Glomerular visceral epithelial cell (primary cell): ENCODE data around the gene LEMD2.
"Not testable (repeated sequence)": the region's sequence is repeated elsewhere in the genome, so short reads cannot be mapped to it uniquely, and the experiment has no call there.

Source experiments
- DNase-seq: peaks from one replicate; pipeline ENCODE4 v3.0.0-alpha.2; 2016; ENCODE audit errors: extremely low spot score

LEMD2 gene

DNA sequence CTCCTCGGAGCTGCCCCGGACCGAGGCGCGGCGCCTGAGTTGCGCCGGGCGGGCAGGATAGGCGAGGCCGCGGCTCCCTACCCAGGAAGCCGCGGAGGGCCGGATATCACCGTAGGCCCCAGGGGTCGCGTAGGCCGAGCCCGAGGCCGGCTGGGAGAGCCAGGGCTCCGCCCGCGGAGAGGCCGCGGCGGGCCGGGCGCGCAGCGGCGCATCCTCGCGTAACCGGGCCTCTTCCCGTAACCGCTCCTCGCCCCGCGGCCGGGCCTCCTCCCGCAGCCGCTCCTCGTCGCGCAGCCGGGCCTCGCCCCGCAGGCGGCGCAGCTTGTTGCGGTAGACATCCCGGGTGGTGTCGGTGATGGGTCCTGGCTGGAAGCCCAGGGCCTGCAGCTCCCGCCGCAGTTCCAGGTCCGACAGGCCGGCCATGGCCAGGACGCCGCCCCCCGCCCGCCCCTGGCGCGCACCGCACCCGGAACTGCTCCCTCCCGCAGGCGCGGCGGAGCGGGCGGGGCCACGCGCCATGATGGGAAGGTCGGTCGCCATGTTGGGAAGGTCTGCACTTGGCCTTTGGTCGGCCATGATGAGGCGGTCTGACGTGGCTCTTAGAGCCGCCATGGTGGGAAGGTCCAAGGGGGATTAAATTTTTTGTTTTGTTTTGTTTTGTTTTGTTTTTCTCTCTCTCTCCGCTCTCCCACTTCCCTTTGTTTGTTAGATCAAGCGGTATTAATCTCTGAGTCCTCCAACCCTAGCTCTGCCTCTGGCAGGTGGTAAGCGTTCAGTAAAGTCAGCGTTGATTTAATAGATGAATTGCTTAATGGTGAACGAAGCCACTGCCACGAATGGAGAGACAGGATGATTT lies at the start of gene LEMD2:
Gene LEMD2 (minus strand): TSS at position 437 of the 856 bp plus-strand sequence. CDS start 14 bp downstream, at position 423.
- DNase-seq, result peak; percentile 93

DNA sequence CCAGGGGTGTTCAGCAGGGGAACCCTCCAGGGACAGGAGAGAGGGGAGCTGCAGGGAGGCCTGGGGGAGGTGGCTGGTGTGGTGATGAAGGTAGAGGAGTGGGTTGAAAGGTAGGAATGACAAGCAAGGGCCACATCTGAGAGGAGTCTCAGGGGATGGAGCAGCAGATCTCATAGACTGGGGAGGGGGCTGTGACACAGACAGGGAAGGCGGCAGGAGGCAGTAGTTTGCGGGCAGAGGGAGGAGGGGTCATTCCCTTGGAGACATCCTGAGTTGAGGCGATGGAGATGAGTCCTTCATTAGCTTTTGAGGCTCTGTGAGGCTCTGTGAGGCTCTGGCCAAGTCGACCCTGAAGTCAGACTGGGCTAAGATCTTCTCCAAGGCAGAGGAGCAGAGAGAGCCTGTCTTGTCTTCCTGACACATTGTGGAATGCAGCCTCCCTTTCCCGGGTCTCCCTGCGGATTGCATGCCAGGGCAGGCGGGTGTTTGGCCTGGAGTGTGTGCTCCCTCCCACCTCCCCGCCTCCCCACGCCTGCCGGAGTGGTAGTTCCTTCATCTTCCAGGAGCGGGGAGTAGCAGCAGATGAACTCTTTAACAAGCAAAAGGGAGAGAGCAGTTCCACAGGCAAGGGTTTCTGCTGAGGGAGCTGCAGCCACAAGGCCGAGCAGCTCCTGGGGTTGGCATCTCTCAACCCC lies 49.2 kb upstream of the LEMD2 start:
- peak; percentile 59 for DNase-seq

DNA sequence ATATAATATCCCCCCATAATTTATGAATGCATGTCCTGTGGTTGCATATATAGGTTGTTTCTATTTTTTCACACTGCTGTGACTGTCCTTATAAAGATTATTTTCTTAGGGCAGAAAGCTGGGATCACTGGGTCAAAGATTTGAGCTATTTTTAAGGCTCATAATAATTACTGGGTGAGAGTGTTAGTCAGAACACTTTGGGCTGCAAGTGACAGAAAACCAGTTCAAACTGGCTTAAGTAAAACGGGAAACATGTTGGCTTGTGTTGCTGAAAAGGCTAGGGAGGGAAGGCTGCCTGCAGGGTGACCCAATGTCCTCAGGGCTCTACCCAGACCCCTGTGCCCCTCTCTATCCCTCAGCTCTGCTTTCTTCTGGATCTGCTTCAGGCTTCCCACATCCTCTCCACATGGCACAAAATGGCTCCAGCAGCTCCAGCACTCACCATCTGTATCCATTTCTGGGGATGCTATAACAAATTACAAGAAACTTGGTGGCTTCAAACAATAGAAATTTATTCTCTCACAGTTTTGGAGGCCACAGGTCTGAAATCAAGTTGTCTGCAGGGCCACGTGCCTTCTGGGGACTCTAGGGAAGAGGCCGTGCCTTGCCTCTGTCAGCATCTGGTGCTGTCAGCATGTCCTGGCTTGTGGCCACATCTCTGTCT lies 48.0 kb upstream of the LEMD2 start:
- DNase-seq, result no peak

DNA sequence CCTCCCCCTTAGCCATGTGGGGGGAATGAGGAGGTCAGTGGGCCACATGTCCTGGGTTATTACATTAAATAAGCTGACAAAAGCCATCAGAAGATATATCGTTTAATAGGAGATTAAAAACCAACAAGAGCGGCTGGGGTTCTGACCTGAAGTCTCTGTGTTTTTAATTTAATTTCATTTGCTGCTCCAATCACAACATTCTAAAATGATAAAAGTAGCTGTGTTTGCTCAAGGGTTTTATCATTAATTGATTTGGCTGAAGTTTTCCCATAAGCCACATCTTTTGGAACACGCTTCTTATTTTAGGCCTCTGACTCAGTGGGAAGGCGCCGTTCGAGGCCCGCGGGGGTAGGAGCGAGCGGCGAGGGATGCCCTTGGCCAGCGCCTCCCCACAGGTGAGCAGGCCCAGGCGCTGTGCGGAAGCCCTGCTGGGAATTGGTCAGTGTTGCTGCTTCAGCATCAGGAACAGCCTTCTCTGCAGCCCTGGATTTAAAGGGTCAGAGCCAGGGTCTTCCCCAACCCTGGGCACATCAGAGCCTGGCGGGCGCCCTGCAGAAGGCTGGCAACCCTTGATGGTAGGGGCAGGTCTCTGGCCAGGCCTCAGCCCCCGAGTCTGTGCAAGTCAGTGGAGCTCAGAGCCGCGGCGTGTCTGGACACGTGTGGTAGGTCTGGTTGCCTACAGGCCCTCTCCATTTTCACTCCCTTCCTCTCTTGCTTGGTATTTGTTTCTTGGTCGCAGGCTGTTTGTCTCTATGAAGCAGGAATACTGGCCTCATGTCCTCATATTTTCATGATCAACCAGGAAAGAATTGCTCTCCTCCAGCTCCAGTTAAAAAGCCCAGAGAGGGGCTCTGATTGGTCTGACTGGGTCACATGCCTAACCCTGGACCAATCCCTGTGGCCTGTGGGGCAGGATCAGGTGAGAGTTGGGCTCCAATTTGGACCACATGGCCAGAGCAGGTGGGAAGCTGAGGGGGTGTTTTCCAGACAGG lies 45.8 kb upstream of the LEMD2 start:
- no peak for DNase-seq

DNA sequence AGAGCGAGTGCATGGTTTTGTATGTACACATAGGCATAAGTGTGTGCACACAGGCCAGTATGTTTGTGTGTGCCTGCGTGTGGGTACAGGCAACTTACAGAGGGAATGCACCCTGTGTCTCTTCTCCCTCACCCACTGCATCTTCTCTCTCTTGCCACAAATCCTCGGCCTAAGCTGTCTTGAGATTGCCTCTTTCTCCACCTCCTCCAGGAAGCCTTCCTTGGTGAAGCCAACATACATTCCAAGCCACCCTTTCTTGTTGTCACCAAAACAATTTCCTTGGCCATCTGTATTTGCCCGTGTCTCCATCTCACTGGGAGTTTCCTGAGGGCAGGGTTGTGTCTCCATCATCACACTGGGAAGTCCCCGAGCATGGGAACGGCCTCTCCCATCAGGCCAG lies 44.7 kb upstream of the LEMD2 start:
- no peak for DNase-seq

DNA sequence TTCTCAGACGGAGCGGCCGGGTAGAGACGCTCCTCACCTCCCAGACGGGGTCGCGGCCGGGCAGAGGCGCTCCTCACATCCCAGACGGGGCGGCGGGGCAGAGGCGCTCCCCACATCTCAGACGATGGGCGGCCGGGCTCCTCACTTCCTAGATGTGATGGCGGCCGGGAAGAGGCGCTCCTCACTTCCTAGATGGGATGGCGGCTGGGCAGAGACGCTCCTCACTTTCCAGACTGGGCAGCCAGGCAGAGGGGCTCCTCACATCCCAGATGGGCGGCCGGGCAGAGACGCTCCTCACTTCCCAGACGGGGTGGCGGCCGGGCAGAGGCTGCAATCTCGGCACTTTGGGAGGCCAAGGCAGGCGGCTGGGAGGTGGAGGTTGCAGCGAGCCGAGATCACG lies 43.9 kb upstream of the LEMD2 start:
- DNase-seq, result not testable (repeated sequence)

DNA sequence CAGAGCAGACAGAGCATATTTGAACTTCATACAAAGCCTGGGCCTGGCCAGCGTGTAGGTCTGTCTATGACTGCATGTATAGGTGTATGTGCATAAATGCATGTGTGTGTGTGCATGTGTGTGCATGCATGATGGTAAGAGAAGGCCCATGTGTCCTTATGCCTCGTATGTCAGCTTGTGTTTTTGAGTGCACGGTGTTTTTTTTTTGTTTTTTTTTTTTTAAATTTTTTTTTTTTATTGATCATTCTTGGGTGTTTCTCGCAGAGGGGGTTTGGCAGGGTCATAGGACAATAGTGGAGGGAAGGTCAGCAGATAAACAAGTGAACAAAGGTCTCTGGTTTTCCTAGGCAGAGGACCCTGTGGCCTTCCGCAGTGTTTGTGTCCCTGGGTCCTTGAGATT lies 42.8 kb upstream of the LEMD2 start:
- DNase-seq, result not testable (repeated sequence)

DNA sequence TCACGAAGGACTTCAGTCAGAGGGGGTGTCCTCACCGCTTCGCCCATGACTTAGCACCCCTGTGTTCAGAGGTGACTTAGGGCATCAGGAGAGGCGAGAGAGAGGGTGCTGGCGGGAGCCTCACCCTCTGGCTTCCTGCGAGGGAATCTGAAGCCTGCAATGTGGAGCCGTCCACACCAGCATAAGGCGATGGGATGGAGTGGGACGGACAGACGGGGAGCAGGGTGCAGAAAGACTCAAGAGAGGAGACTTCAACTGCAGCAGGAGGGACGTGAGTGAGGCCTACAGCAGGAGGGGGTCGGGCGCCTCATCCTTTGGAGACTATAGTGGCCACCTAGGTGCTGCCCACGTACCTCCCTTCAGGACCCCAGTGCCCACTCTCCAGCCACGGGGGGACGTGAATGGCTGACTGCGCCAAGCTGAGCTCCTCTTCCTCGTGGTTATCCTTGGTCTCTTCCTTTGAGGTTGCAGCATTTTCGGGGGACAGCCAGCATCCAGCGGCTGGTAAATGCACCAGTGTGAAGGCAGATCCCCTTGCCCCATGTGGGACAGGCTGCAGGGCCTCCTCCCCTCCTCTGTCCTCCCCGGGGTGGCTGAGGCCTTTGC lies 41.8 kb upstream of the LEMD2 start:
- DNase-seq, result no peak

DNA sequence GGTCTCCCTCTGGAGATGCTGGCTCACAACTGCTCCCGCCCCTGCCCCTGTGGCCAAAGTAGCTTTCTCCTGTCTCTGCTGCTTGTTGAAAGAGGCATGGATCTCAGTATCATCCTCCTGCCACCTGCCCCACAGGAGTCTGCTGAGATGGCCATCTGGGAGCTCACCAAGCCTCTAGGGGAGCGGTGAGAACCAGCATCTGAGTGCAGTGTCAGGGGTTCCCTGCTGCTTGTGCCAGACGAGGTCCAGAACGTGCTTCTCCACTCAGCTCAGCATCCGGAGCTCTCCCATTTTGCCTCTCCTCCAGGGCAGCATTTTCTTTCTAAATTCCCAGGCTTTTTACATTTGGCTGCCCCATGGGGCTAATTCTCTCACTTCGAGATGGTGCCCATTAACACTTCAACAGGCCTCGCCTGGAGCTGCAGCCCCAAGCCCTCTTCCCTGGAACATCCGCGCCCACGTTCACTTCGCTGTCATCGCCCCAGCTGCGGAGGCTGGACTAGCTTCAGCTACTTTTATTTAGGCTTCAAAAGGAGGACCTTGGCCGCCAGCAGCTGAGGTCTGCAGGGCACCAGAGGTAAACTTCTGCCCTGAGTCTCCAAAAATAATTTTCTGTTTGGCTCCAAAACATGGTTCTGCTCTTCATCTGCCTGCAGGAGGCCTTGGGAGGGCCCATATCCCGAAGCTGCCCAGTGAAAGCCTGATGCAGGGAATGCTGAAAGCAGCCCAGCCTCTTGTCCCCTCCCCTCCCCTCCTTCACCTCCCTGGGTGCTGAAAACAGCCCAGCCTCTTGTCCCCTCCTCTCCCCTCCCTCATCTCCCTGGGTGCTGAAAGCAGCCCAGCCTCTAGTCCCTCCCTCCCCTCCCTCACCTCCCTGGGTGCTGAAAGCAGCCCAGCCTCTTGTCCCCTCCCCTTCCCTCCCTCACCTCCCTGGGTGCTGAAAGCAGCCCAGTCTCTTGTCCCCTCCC lies 40.1 kb upstream of the LEMD2 start:
- no peak for DNase-seq

DNA sequence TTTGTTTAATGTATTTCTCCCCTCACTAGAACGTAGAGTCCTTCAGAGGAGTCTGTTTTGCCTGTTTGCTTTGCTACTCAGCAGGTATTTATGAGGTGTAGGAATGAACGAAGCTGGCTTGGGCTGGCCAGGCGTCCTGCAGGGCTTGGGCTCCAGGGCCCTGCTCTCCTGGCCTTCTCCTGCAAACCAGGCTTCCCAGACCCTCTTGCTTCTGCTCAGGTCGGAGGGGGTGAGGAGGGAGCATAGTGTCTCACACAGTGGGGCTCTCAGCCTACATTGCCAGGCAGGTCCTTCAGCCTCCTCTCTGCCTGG lies 39.5 kb upstream of the LEMD2 start:
- DNase-seq, result no peak

DNA sequence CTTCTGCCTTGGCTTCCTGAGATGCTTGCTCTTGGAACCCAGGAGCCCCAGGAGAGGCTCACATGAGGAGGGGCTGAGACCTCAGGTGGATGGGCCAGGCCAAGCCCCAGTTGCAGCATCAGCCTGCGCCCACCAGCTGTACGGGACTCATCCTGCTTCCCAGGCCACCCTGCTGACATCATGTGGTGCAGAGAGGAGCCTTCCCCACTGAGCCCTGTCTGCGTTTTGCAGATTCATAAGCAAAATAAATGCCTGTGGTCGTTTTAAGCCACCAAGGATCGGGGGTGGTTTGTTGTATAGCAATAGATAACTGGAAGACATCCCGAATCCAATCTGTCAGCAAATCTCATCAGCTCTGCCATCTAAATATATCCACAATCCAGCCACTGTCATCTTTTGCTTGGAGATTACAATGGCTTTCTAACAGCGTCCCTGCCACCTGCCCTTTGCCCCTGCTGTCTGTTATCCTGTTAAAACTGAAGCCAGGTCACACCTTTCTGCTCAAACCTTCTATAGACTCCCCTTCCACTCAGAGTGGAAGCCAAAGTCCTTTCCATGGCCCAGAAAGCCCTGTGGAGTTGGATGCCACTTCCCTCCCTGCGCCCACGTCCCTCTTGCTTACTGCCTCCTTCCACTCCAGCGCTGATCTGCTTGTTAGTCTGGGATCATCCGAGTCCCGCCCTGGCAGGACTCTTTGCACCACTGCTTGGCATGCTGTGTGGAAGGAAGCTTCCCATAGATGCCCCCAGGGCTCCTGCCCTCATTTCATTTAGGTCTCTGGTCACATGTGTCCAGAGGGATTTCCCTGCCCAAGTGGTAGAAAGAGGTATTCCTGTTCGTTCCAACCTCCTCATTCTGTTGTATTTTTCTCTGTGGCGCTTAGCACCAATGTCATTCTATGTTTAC lies 38.9 kb upstream of the LEMD2 start:
- no peak for DNase-seq

DNA sequence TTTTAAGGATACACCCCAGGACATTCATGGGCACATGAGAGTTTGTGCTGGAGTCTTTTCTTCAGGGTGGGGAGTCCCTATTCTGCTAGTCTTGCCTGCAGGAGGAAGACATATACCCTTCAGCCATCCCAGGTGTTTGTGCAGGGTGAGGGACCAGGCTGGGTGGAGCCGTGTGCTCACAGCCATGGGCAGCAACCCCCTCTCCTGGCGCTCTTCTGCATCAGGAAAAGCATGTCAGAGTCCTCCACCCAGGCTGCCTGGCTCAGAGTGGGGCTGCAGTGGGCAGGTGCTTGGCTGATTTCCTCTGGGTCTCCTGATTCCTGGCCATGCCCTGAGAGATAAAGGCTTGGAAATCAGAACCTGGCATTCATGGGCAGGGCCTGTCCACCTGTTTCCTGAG lies 37.6 kb upstream of the LEMD2 start:
- DNase-seq, result no peak

DNA sequence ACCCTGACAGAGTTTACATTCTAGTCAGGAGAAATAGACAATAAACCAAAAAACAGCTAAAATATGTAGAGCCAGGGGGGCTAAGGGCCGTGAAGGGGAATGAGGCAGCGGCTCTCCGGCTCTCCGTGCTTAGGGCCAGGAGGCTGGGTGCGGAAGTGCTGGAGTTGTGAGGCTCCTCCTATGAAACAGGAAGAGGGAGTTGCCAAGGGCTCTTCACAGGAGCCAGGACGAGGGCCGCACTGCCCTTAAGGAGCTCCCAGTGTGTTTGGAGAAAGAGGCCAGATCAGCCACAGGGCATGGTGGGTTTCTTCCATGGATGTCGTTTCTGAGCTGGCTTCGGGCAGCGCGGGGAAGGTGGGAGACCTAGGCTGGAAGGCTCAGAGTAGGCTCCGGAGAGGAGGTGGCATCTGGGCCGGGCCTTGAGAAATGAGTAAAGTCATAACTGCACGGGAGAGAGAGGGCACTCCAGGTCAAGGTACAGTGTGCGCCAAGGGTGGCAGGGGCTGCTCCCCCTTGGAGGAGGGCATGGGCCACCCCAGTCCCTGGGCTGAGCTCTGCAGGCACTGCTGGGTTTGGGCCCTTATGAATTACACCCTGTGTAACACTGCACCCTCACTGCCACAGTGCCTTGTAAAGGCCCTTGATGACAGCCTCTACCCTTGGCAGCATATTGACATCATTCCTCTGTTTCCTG lies 35.7 kb upstream of the LEMD2 start:
- DNase-seq, result peak; percentile 17

DNA sequence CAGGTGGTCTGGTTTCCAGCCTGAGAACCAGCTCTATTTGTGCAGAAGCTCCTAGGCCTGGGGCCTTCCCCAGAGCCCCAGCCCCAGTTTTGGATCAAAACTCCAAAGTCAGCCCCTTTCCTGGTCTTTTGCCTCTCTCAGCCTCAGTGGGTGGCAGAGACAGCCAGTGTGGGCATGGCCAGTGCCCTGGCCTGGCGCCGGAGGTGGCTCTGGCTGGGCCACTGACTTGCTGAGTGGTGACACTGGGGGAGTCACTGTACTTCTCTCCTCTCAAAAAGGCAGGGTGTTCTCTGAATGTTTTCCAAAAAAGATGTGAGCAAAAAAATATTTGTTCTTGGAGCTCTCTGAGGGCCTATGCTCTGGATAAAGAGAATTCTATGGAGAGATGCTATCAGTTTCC lies 34.9 kb upstream of the LEMD2 start:
- DNase-seq, result no peak

DNA sequence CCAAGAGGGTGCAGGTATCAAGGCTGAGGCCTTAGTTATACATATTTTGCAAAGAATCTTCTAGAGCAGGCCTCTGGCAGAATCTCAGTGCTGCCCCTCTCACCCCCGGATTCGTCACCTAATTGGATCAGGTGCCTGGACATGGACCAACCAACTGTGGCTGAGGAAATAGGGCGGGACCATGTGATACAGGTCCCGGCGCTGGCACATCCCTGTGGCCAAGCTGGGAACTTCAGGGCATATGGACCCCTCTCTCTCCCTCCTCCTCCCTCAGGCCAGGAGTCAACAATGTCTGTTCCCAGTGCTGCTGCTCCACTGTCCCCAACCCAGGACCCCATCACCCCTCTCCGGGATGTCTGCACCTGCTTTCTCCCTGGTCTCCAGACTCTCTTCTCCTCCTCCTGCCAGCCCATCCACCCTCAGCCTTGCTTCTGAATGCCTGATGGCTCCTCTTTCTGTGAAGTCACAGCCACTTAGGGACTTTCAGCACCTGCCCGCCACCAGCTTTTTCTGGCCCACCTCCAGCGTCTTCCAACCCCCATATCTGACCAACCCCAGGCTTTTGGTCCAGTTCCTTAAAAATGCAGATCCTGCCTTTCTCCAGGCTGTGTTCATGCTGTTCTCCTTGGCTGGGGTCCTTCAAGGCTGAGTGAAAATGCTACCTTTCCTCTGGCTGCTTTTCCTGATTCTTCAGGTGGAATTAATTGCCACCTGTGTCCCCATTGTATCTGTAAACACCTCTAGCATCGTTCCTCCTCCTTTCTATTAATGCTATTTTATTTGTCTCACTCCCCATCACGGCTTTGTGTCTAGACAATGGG lies 33.9 kb upstream of the LEMD2 start:
- peak; percentile 35 for DNase-seq

DNA sequence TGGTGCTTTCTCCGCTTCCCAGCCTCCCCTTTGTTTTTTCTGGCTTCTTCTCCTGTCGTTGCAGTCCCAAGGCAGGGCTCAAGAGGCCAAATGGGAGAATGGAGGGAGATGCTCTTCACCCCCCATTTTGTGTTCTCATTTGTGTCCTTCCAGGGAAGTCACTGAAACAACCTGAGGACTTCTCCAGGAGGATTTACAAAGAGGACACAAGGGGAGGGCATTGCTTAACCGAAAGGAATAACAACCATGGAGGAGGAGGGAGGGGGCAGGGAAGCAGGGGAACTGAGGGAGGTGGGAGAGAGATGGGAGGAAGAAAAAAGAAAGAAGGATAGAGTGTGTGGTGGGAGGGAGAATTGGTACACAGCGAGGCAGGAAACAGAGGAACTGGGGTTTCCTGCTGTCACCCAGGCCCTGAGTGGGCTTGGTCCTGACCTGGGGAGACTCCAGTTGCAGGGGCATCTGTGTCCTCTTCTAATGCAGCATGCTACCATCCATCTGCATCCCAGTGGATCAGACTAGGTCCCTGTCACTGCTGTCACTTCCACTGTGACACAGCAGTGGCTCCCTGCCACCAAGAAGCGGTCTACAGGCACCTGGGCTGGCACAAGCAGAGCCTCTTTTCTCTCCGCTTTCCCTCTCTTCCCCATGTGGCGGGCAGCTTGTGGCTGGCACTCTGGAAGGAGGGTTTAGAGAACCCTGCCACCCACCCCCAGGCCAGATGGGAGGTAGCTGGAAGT lies 32.0 kb upstream of the LEMD2 start:
- no peak for DNase-seq

DNA sequence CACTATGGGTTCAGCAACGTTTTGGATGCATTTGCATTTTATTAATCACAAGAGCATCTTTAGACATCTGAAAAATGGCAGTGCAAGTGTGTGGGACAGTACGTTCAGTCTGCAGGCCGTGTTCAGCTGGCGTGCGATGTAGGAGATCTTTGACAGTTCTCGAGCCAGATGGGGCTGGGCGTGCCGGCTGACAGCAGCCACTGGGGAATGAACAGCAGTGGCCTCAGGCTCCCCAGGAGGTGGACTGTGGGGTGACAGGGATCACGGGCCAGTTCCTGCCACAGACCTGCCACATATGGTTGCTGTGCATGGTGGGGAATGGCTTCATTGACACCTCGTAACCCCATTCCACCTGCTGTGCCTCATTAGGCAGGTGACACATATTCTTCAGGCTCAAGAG lies 31.3 kb upstream of the LEMD2 start:
- DNase-seq, result no peak
